K562 (cell line): ENCODE measurements around the gene PTPN13.

Experiments used
- EGR1 ChIP-seq: fragments of 450-650 bp; conservative IDR thresholded peaks from 2 replicates; pipeline ENCODE4 v1.6.1; 2017; ENCODE audit warnings: mild to moderate bottlenecking
- HDGF ChIP-seq: fragments of 450-650 bp; IDR thresholded peaks from 2 replicates; pipeline ENCODE4 v1.6.1; 2016
- MAFF ChIP-seq: IDR thresholded peaks from 2 replicates; pipeline ENCODE4 v1.6.1; 2012; ENCODE audit warnings: low read length, improper control_type of control experiment
- NR3C1 ChIP-seq: sonication (generic); formaldehyde crosslinking; IDR thresholded peaks from 2 replicates; pipeline ENCODE4 v1.8.1; 2022; ENCODE audit warnings: missing genetic modification reagents
- PHF21A ChIP-seq: fragments of 450-650 bp; IDR thresholded peaks from 2 replicates; pipeline ENCODE4 v1.6.1; 2017; ENCODE audit warnings: low read depth, borderline replicate concordance
- PML ChIP-seq: IDR thresholded peaks from 2 replicates; pipeline ENCODE4 v1.6.1; 2012; ENCODE audit warnings: low read length, inconsistent platforms
- RAD21 ChIP-seq, 2 experiments: fragments of 250-450 bp in 1 of 2; fragments of 450-650 bp in 1 of 2; sonication (Bioruptor Pico) in 1 of 2; formaldehyde crosslinking in 1 of 2; IDR thresholded peaks in 1 of 2; conservative IDR thresholded peaks in 1 of 2; 2 replicates each; pipeline versions ENCODE4 v1.4.0 to v1.8.0; 2020 to 2022; ENCODE audit warnings: mild to moderate bottlenecking in 2 of 2, moderate library complexity in 1 of 2
- SP1 ChIP-seq: sonication (generic); formaldehyde crosslinking; IDR thresholded peaks from 2 replicates; pipeline ENCODE4 v1.8.1; 2022; ENCODE audit warnings: mild to moderate bottlenecking, missing genetic modification reagents
- TBL1XR1 ChIP-seq, 2 experiments: IDR thresholded peaks; 2 replicates each; pipeline ENCODE4 v1.6.1; 2012; ENCODE audit warnings: improper control_type of control experiment in 2 of 2, low read length in 2 of 2, mild to moderate bottlenecking in 1 of 2
- ZNF766 ChIP-seq: fragments of 200-800 bp; sonication (Bioruptor generic); conservative IDR thresholded peaks from 2 replicates; pipeline ENCODE4 v1.6.1; 2016; ENCODE audit warnings: missing genetic modification characterization, missing compliant biosample characterization
- TF ChIP-seq, protein P1 (sequence below): sonication (generic); formaldehyde crosslinking; IDR thresholded peaks from 2 replicates; pipeline ENCODE4 v1.8.1; 2023; ENCODE audit warnings: mild to moderate bottlenecking, missing genetic modification reagents
- TF ChIP-seq, protein P2 (sequence below), 2 experiments: fragments of 450-650 bp; IDR thresholded peaks; 2 replicates each; pipeline ENCODE4 v1.6.1; 2018; ENCODE audit warnings: mild to moderate bottlenecking in 2 of 2, low read depth in 1 of 2; ENCODE audit not compliant: partially characterized antibody in 2 of 2
- TF ChIP-seq, protein P3 (sequence below), 3 experiments: IDR thresholded peaks in 2 of 3; conservative IDR thresholded peaks in 1 of 3; 2 replicates each; pipeline ENCODE4 v1.5.1; 2011 to 2012; ENCODE audit warnings: low read length in 3 of 3, mild to moderate bottlenecking in 3 of 3, control low read depth in 2 of 3, improper control_type of control experiment in 1 of 3, inconsistent platforms in 1 of 3, low read depth in 1 of 3, mixed read lengths in 1 of 3, moderate library complexity in 1 of 3; ENCODE audit not compliant: insufficient read depth in 2 of 3

DNA sequence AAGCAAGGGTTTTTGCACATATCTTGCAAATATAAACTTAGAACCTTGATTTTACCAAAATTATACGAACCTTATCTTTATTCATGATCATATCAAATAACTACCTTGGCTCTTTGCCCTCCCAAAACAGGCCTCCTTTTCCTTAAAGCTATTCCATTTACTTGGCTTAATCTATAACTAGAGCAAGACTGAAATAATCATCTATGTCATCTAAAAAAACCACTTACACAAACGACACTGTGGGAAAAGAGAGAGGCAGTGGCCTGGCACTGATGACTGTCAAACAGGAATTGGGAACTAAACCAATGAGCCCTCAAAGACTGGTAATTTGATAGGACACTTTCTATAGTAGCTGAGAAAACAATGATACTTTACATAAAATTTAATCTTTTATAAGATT, 11.7 kb upstream of the PTPN13 start:
- TF ChIP-seq MAFF (no peak), SP1 (CRISPR knock-in tag) (no peak), ZNF766 (CRISPR knock-in tag) (no peak), NR3C1 (CRISPR knock-in tag) (no peak), HDGF (no peak), PML (no peak), RAD21 (CRISPR knock-in tag; conservative IDR thresholded peaks at IDR 0.05 in 1 of 2, IDR thresholded peaks at IDR 0.05 in 1 of 2) (no peak), PHF21A (no peak), EGR1 (no peak), TBL1XR1 (IDR thresholded peaks at IDR 0.05; ENCODE audit: low read length in 2 of 2) (no peak)
- TF ChIP-seq, protein P1, sequence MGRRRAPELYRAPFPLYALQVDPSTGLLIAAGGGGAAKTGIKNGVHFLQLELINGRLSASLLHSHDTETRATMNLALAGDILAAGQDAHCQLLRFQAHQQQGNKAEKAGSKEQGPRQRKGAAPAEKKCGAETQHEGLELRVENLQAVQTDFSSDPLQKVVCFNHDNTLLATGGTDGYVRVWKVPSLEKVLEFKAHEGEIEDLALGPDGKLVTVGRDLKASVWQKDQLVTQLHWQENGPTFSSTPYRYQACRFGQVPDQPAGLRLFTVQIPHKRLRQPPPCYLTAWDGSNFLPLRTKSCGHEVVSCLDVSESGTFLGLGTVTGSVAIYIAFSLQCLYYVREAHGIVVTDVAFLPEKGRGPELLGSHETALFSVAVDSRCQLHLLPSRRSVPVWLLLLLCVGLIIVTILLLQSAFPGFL (CRISPR knock-in tag): no peak
- TF ChIP-seq, protein P2, sequence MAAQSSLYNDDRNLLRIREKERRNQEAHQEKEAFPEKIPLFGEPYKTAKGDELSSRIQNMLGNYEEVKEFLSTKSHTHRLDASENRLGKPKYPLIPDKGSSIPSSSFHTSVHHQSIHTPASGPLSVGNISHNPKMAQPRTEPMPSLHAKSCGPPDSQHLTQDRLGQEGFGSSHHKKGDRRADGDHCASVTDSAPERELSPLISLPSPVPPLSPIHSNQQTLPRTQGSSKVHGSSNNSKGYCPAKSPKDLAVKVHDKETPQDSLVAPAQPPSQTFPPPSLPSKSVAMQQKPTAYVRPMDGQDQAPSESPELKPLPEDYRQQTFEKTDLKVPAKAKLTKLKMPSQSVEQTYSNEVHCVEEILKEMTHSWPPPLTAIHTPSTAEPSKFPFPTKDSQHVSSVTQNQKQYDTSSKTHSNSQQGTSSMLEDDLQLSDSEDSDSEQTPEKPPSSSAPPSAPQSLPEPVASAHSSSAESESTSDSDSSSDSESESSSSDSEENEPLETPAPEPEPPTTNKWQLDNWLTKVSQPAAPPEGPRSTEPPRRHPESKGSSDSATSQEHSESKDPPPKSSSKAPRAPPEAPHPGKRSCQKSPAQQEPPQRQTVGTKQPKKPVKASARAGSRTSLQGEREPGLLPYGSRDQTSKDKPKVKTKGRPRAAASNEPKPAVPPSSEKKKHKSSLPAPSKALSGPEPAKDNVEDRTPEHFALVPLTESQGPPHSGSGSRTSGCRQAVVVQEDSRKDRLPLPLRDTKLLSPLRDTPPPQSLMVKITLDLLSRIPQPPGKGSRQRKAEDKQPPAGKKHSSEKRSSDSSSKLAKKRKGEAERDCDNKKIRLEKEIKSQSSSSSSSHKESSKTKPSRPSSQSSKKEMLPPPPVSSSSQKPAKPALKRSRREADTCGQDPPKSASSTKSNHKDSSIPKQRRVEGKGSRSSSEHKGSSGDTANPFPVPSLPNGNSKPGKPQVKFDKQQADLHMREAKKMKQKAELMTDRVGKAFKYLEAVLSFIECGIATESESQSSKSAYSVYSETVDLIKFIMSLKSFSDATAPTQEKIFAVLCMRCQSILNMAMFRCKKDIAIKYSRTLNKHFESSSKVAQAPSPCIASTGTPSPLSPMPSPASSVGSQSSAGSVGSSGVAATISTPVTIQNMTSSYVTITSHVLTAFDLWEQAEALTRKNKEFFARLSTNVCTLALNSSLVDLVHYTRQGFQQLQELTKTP (IDR thresholded peaks at IDR 0.05; ENCODE audit: low read depth in 1 of 2, partially characterized antibody in 2 of 2): no peak
- TF ChIP-seq, protein P3, sequence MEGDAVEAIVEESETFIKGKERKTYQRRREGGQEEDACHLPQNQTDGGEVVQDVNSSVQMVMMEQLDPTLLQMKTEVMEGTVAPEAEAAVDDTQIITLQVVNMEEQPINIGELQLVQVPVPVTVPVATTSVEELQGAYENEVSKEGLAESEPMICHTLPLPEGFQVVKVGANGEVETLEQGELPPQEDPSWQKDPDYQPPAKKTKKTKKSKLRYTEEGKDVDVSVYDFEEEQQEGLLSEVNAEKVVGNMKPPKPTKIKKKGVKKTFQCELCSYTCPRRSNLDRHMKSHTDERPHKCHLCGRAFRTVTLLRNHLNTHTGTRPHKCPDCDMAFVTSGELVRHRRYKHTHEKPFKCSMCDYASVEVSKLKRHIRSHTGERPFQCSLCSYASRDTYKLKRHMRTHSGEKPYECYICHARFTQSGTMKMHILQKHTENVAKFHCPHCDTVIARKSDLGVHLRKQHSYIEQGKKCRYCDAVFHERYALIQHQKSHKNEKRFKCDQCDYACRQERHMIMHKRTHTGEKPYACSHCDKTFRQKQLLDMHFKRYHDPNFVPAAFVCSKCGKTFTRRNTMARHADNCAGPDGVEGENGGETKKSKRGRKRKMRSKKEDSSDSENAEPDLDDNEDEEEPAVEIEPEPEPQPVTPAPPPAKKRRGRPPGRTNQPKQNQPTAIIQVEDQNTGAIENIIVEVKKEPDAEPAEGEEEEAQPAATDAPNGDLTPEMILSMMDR (IDR thresholded peaks at IDR 0.05 in 2 of 3, conservative IDR thresholded peaks at IDR 0.05 in 1 of 3; ENCODE audit: insufficient read depth in 2 of 3, low read depth in 1 of 3, low read length in 3 of 3): no peak
